T-helper 1 cell treated with Interleukin-12 subunit alpha and Interleukin-12 subunit beta and Interleukin-4 antibody, amounts not matched to agents 30 μg/mL and 1 μg/mL, for 36 hours (primary cell): ENCODE data around the gene POLE2.
"Not testable (repeated sequence)": the region's sequence is repeated elsewhere in the genome, so short reads cannot be mapped to it uniquely, and the experiment has no call there.

Source experiments
- H3K27ac Mint-ChIP-seq: one replicate; pipeline ENCODE4 v1.8.0; 2021; ENCODE audit warnings: mild to moderate bottlenecking, mixed read lengths
- H3K27me3 Mint-ChIP-seq: one replicate; pipeline ENCODE4 v1.8.0; 2021; ENCODE audit warnings: low read depth, mixed read lengths
- H3K36me3 Mint-ChIP-seq: one replicate; pipeline ENCODE4 v1.8.0; 2021; ENCODE audit warnings: low read depth, mixed read lengths
- H3K4me1 Mint-ChIP-seq: one replicate; pipeline ENCODE4 v1.8.0; 2021; ENCODE audit warnings: low read depth, mixed read lengths
- H3K4me3 Mint-ChIP-seq: one replicate; pipeline ENCODE4 v1.8.0; 2021; ENCODE audit warnings: mild to moderate bottlenecking, moderate library complexity, mixed read lengths
- H3K9me3 Mint-ChIP-seq: one replicate; pipeline ENCODE4 v1.8.0; 2021; ENCODE audit warnings: mixed read lengths

POLE2 gene

GRCh38 chr14:49687942-49688700 is at the start of gene POLE2:
Gene POLE2 (minus strand): TSS chr14:49688214. CDS start chr14:49688203, 11 bp downstream.
- Mint-ChIP-seq H3K36me3 (no peaks in the 10 kb centered on the region), H3K27ac (peak within 1 kb of the TSS; percentile 82), H3K4me1 (peaks cover 34% of the 10 kb centered on the region), H3K27me3 (no peaks in the 10 kb centered on the region), H3K4me3 (peak within 1 kb of the TSS; percentile 85), H3K9me3 (no peaks in the 10 kb centered on the region)

GRCh38 chr14:49735669-49736068 is 47.7 kb upstream of the POLE2 start:
- H3K4me3 Mint-ChIP-seq, H3K4me1 Mint-ChIP-seq, H3K27ac Mint-ChIP-seq, H3K9me3 Mint-ChIP-seq, H3K36me3 Mint-ChIP-seq, H3K27me3 Mint-ChIP-seq: not testable (repeated sequence)

GRCh38 chr14:49733836-49734235 is 45.8 kb upstream of the POLE2 start:
- Mint-ChIP-seq H3K4me3 (no peak overlapping the region), H3K27ac (no peak overlapping the region), H3K36me3 (no peaks in the 10 kb centered on the region), H3K9me3 (no peaks in the 10 kb centered on the region), H3K4me1 (no peaks in the 10 kb centered on the region), H3K27me3 (no peaks in the 10 kb centered on the region)

- Mint-ChIP-seq H3K4me3 (no peak overlapping the region), H3K27me3 (no peaks in the 10 kb centered on the region), H3K27ac (no peak overlapping the region), H3K4me1 (no peaks in the 10 kb centered on the region), H3K36me3 (no peaks in the 10 kb centered on the region), H3K9me3 (no peaks in the 10 kb centered on the region)
Observed at GRCh38 chr14:49732896-49733295, 44.9 kb upstream of the POLE2 start.

- H3K9me3 Mint-ChIP-seq, result no peaks in the 10 kb centered on the region
- no peak overlapping the region for H3K27ac Mint-ChIP-seq
- peaks cover 4% of the 10 kb centered on the region for H3K36me3 Mint-ChIP-seq
- no peak overlapping the region for H3K4me3 Mint-ChIP-seq
- H3K4me1 Mint-ChIP-seq, result no peaks in the 10 kb centered on the region
- no peaks in the 10 kb centered on the region for H3K27me3 Mint-ChIP-seq
Observed at GRCh38 chr14:49727171-49727570, 39.2 kb upstream of the POLE2 start.

GRCh38 chr14:49721733-49722435 is 33.9 kb upstream of the POLE2 start:
- H3K4me1 Mint-ChIP-seq, H3K27me3 Mint-ChIP-seq, H3K4me3 Mint-ChIP-seq, H3K27ac Mint-ChIP-seq: not testable (repeated sequence)
- H3K9me3 Mint-ChIP-seq, result peaks cover 13% of the 10 kb centered on the region
- peaks cover 14% of the 10 kb centered on the region for H3K36me3 Mint-ChIP-seq

- no peaks in the 10 kb centered on the region for H3K4me1 Mint-ChIP-seq
- peaks cover 14% of the 10 kb centered on the region for H3K36me3 Mint-ChIP-seq
- H3K9me3 Mint-ChIP-seq, result peaks cover 13% of the 10 kb centered on the region
- no peaks in the 10 kb centered on the region for H3K27me3 Mint-ChIP-seq
- no peak overlapping the region for H3K27ac Mint-ChIP-seq
- H3K4me3 Mint-ChIP-seq, result no peak overlapping the region
Observed at GRCh38 chr14:49720744-49721143, 32.7 kb upstream of the POLE2 start.

GRCh38 chr14:49710993-49711392 is 23.0 kb upstream of the POLE2 start:
- not testable (repeated sequence) for H3K27ac Mint-ChIP-seq, H3K36me3 Mint-ChIP-seq

GRCh38 chr14:49704471-49704870 is 16.5 kb upstream of the POLE2 start:
- not testable (repeated sequence) for H3K36me3 Mint-ChIP-seq, H3K9me3 Mint-ChIP-seq, H3K4me3 Mint-ChIP-seq, H3K4me1 Mint-ChIP-seq, H3K27me3 Mint-ChIP-seq, H3K27ac Mint-ChIP-seq

More at GRCh38 chr14:49710993-49711392, 23.0 kb upstream of the POLE2 start:
- H3K4me3 Mint-ChIP-seq, H3K9me3 Mint-ChIP-seq, H3K4me1 Mint-ChIP-seq, H3K27me3 Mint-ChIP-seq: not testable (repeated sequence)

GRCh38 chr14:49703965-49704364 is 16.0 kb upstream of the POLE2 start:
- H3K27me3 Mint-ChIP-seq, result no peaks in the 10 kb centered on the region
- peaks cover 3% of the 10 kb centered on the region for H3K4me1 Mint-ChIP-seq
- no peak overlapping the region for H3K27ac Mint-ChIP-seq
- no peak overlapping the region for H3K4me3 Mint-ChIP-seq
- H3K36me3 Mint-ChIP-seq, result peaks cover 4% of the 10 kb centered on the region
- no peaks in the 10 kb centered on the region for H3K9me3 Mint-ChIP-seq

GRCh38 chr14:49702725-49703124 is 14.7 kb upstream of the POLE2 start:
- Mint-ChIP-seq H3K9me3 (no peaks in the 10 kb centered on the region), H3K27me3 (no peaks in the 10 kb centered on the region), H3K36me3 (peaks cover 4% of the 10 kb centered on the region), H3K4me3 (no peak overlapping the region), H3K4me1 (peaks cover 3% of the 10 kb centered on the region), H3K27ac (no peak overlapping the region)

GRCh38 chr14:49693735-49694124 is 5.7 kb upstream of the POLE2 start:
- not testable (repeated sequence) for H3K9me3 Mint-ChIP-seq, H3K27ac Mint-ChIP-seq, H3K27me3 Mint-ChIP-seq, H3K36me3 Mint-ChIP-seq
- H3K4me1 Mint-ChIP-seq, result peaks cover 24% of the 10 kb centered on the region
- H3K4me3 Mint-ChIP-seq, result peak overlapping the region; percentile 87

- H3K4me3 Mint-ChIP-seq, result peak within 1 kb of the TSS; percentile 87
- H3K27ac Mint-ChIP-seq, result peak within 1 kb of the TSS; percentile 66
- H3K36me3 Mint-ChIP-seq, result no peaks in the 10 kb centered on the region
- no peaks in the 10 kb centered on the region for H3K27me3 Mint-ChIP-seq
- H3K9me3 Mint-ChIP-seq, result no peaks in the 10 kb centered on the region
- H3K4me1 Mint-ChIP-seq, result peaks cover 29% of the 10 kb centered on the region
Observed at GRCh38 chr14:49692811-49693734, 5.1 kb upstream of the POLE2 start, which contains the start of gene KLHDC1. Gene KLHDC1 (plus strand): TSS chr14:49693120. CDS start chr14:49693195, 75 bp downstream.

GRCh38 chr14:49692193-49692757 is 4.3 kb upstream of the POLE2 start:
- Mint-ChIP-seq H3K36me3 (no peaks in the 10 kb centered on the region), H3K27me3 (no peaks in the 10 kb centered on the region), H3K27ac (peak overlapping the region; percentile 55), H3K4me3 (peak overlapping the region; percentile 83), H3K9me3 (no peaks in the 10 kb centered on the region), H3K4me1 (peaks cover 31% of the 10 kb centered on the region)
